Activated CD8-positive, alpha-beta memory T cell treated with anti-CD3 and anti-CD28 coated beads, Interleukin-2, amount 10 ng/mL, durations not matched to agents 7 days and 5 days (primary cell): ENCODE measurements around the gene NDUFV1. TPM values are rescaled to one million over a fixed set of nuclear protein-coding genes. Genes with fewer than 3 reads are reported as not detected.
"Not testable (repeated sequence)": the region's sequence is repeated elsewhere in the genome, so short reads cannot be mapped to it uniquely, and the experiment has no call there.

Experiments used
- ATAC-seq: fragments of 150-1000 bp; cut with Tn5 transposase; one replicate; pipeline ENCODE4 v1.10.0; 2021; ENCODE audit warnings: moderate library complexity
- CTCF ChIA-PET: fragments of 350-600 bp; sonication (Branson Sonifier 250); formaldehyde crosslinking; loops from one replicate; lab custom pipeline; 2021; ENCODE audit warnings: antibody characterized with exemption; lab: Charles Lee
- DNase-seq: peaks from one replicate; pipeline ENCODE4 v3.0.0-alpha.2; 2020
- H3K27ac Mint-ChIP-seq: one replicate; pipeline ENCODE4 v1.8.0; 2021; ENCODE audit warnings: mild to moderate bottlenecking, mixed read lengths
- H3K27me3 Mint-ChIP-seq: one replicate; pipeline ENCODE4 v1.8.0; 2021; ENCODE audit warnings: mixed read lengths
- H3K36me3 Mint-ChIP-seq: one replicate; pipeline ENCODE4 v1.8.0; 2021; ENCODE audit warnings: mild to moderate bottlenecking, mixed read lengths
- H3K4me1 Mint-ChIP-seq: one replicate; pipeline ENCODE4 v1.8.0; 2021; ENCODE audit warnings: mixed read lengths
- H3K4me3 Mint-ChIP-seq: one replicate; pipeline ENCODE4 v1.8.0; 2021; ENCODE audit warnings: mild to moderate bottlenecking, moderate library complexity, mixed read lengths
- H3K9me3 Mint-ChIP-seq: one replicate; pipeline ENCODE4 v1.8.0; 2022; ENCODE audit warnings: low read depth, mixed read lengths
- total RNA-seq, 2 experiments: library from RNA; stranded (reverse); gene quantifications; one replicate each; pipeline ENCODE4 v1.2.3, GENCODE V29; 2021

Gene NDUFV1
- total RNA-seq, 2 experiments from 2014 or later: 239 to 252 TPM

- H3K27ac Mint-ChIP-seq: no peak overlapping the region
- H3K36me3 Mint-ChIP-seq: no peaks in the 10 kb centered on the region
- DNase-seq (no peak), ATAC-seq (no peak)
- CTCF ChIA-PET: interaction anchor here (4.8 kb wide), 1 partner anchor 22 kb away, joined by 26 read pairs; no protein-coding TSS in a partner anchor
- H3K4me1 Mint-ChIP-seq: no peaks in the 10 kb centered on the region
- H3K9me3 Mint-ChIP-seq: no peaks in the 10 kb centered on the region
- peaks cover 4% of the 10 kb centered on the region for H3K27me3 Mint-ChIP-seq
- no peak overlapping the region for H3K4me3 Mint-ChIP-seq
Observed at GRCh38 chr11:67593565-67593905, 13.2 kb upstream of the NDUFV1 start.

- H3K36me3 Mint-ChIP-seq: no peaks in the 10 kb centered on the region
- no peak for DNase-seq
- H3K9me3 Mint-ChIP-seq: no peaks in the 10 kb centered on the region
- H3K27me3 Mint-ChIP-seq: peaks cover 6% of the 10 kb centered on the region
- no peak for ATAC-seq
- H3K27ac Mint-ChIP-seq: no peak overlapping the region
- CTCF ChIA-PET: interaction anchor here (1.3 to 4.8 kb wide), 3 partner anchors 11 to 65 kb away, joined by 4 to 26 read pairs (median 4); partner anchors contain the start of gene GSTP1
- peaks cover under 1% of the 10 kb centered on the region for H3K4me1 Mint-ChIP-seq
- H3K4me3 Mint-ChIP-seq: no peak overlapping the region
Observed at GRCh38 chr11:67594480-67594879, 12.3 kb upstream of the NDUFV1 start.

GRCh38 chr11:67596753-67597300, 9.9 kb upstream of the NDUFV1 start:
- peaks cover 21% of the 10 kb centered on the region for H3K4me1 Mint-ChIP-seq
- H3K9me3 Mint-ChIP-seq: no peaks in the 10 kb centered on the region
- H3K27ac Mint-ChIP-seq: no peak overlapping the region
- no peak for DNase-seq
- H3K36me3 Mint-ChIP-seq: no peaks in the 10 kb centered on the region
- H3K4me3 Mint-ChIP-seq: no peak overlapping the region
- CTCF ChIA-PET: interaction anchor here (1.5 to 4.8 kb wide), 2 partner anchors 13 to 18 kb away, joined by 9 to 26 read pairs; partner anchors contain the start of gene GSTP1
- no peak for ATAC-seq
- peaks cover 21% of the 10 kb centered on the region for H3K27me3 Mint-ChIP-seq

GRCh38 chr11:67597458-67597857, 9.3 kb upstream of the NDUFV1 start:
- CTCF ChIA-PET: interaction anchor here (1.3 to 1.5 kb wide), 2 partner anchors 14 to 15 kb away, joined by 3 to 9 read pairs; partner anchors contain the start of gene GSTP1
- H3K27me3 Mint-ChIP-seq: peaks cover 21% of the 10 kb centered on the region
- ATAC-seq, DNase-seq, H3K9me3 Mint-ChIP-seq, H3K36me3 Mint-ChIP-seq, H3K27ac Mint-ChIP-seq, H3K4me3 Mint-ChIP-seq: not testable (repeated sequence)
- peaks cover 21% of the 10 kb centered on the region for H3K4me1 Mint-ChIP-seq

- not testable (repeated sequence) for DNase-seq, H3K36me3 Mint-ChIP-seq, H3K4me3 Mint-ChIP-seq, H3K27ac Mint-ChIP-seq, H3K9me3 Mint-ChIP-seq, ATAC-seq
- Mint-ChIP-seq H3K4me1 (peaks cover 21% of the 10 kb centered on the region), H3K27me3 (peaks cover 25% of the 10 kb centered on the region)
- CTCF ChIA-PET: interaction anchor here (1.3 kb wide), 1 partner anchor 15 kb away, joined by 3 read pairs; no protein-coding TSS in a partner anchor
Observed at GRCh38 chr11:67597963-67598362, 8.8 kb upstream of the NDUFV1 start.

- CTCF ChIA-PET: interaction anchor here (1.0 to 3.3 kb wide), 2 partner anchors 15 to 21 kb away, joined by 3 to 16 read pairs; no protein-coding TSS in a partner anchor
- DNase-seq (no peak), ATAC-seq (no peak)
- Mint-ChIP-seq H3K27ac (no peak overlapping the region), H3K27me3 (peaks cover 25% of the 10 kb centered on the region), H3K9me3 (peaks cover 3% of the 10 kb centered on the region), H3K4me3 (no peak overlapping the region), H3K4me1 (peaks cover 21% of the 10 kb centered on the region), H3K36me3 (no peaks in the 10 kb centered on the region)
Observed at GRCh38 chr11:67599149-67599548, 7.6 kb upstream of the NDUFV1 start.

- DNase-seq: peak; percentile 63
- no peak overlapping the region for H3K4me3 Mint-ChIP-seq
- peak; percentile 61 for ATAC-seq
- peaks cover 25% of the 10 kb centered on the region for H3K27me3 Mint-ChIP-seq
- no peaks in the 10 kb centered on the region for H3K36me3 Mint-ChIP-seq
- H3K27ac Mint-ChIP-seq: peak overlapping the region; percentile 65
- CTCF ChIA-PET: interaction anchor here (0.9 to 3.3 kb wide), 3 partner anchors 8 to 199 kb away, joined by 3 to 16 read pairs (median 3); partner anchors contain the start of gene PPP1CA
- peaks cover 21% of the 10 kb centered on the region for H3K4me1 Mint-ChIP-seq
- peaks cover 3% of the 10 kb centered on the region for H3K9me3 Mint-ChIP-seq
Observed at GRCh38 chr11:67600324-67601029, 6.3 kb upstream of the NDUFV1 start.

GRCh38 chr11:67601098-67601497, 5.6 kb upstream of the NDUFV1 start:
- H3K27me3 Mint-ChIP-seq: peaks cover 25% of the 10 kb centered on the region
- H3K9me3 Mint-ChIP-seq: peaks cover 3% of the 10 kb centered on the region
- H3K27ac Mint-ChIP-seq: no peak overlapping the region
- CTCF ChIA-PET: interaction anchor here (0.9 to 3.3 kb wide), 4 partner anchors 9 to 200 kb away, joined by 3 to 16 read pairs (median 3); partner anchors contain the start of gene PPP1CA
- H3K4me3 Mint-ChIP-seq: no peak overlapping the region
- no peaks in the 10 kb centered on the region for H3K36me3 Mint-ChIP-seq
- ATAC-seq: no peak
- H3K4me1 Mint-ChIP-seq: peaks cover 24% of the 10 kb centered on the region
- DNase-seq: no peak

- CTCF ChIA-PET: interaction anchor here (0.6 to 2.3 kb wide), 2 partner anchors 10 to 122 kb away, joined by 3 to 8 read pairs; no protein-coding TSS in a partner anchor
- not testable (repeated sequence) for H3K4me3 Mint-ChIP-seq, H3K36me3 Mint-ChIP-seq, ATAC-seq, H3K27ac Mint-ChIP-seq, DNase-seq, H3K9me3 Mint-ChIP-seq
- H3K4me1 Mint-ChIP-seq: peaks cover 40% of the 10 kb centered on the region
- H3K27me3 Mint-ChIP-seq: peaks cover 22% of the 10 kb centered on the region
Observed at GRCh38 chr11:67604119-67604518, 2.6 kb upstream of the NDUFV1 start.

GRCh38 chr11:67604815-67605214, 1.9 kb upstream of the NDUFV1 start:
- CTCF ChIA-PET: interaction anchor here (2.3 kb wide), 1 partner anchor 10 kb away, joined by 8 read pairs; no protein-coding TSS in a partner anchor
- Mint-ChIP-seq H3K4me1 (peaks cover 36% of the 10 kb centered on the region), H3K4me3 (no peak overlapping the region)

GRCh38 chr11:67605231-67606011, 1.3 kb upstream of the NDUFV1 start:
- Mint-ChIP-seq H3K27ac (peak overlapping the region; percentile 73), H3K4me1 (peaks cover 30% of the 10 kb centered on the region)

More at GRCh38 chr11:67604815-67605214, 1.9 kb upstream of the NDUFV1 start:
- Mint-ChIP-seq H3K27ac (no peak overlapping the region), H3K27me3 (peaks cover 19% of the 10 kb centered on the region), H3K9me3 (peaks cover 3% of the 10 kb centered on the region), H3K36me3 (peaks cover 6% of the 10 kb centered on the region)
- DNase-seq: no peak
- ATAC-seq: no peak

GRCh38 chr11:67606093-67606491, 644 bp upstream of the NDUFV1 start:
- Mint-ChIP-seq H3K36me3 (peaks cover 9% of the 10 kb centered on the region), H3K27ac (peak overlapping the region; percentile 90), H3K9me3 (peaks cover 3% of the 10 kb centered on the region), H3K27me3 (peaks cover 7% of the 10 kb centered on the region), H3K4me1 (peaks cover 23% of the 10 kb centered on the region), H3K4me3 (peak overlapping the region; percentile 88)
- CTCF ChIA-PET: interaction anchor here (1.1 to 2.3 kb wide), 2 partner anchors 8 to 24 kb away, joined by 3 to 8 read pairs; partner anchors contain the start of gene NUDT8
- DNase-seq: no peak
- no peak for ATAC-seq

More at GRCh38 chr11:67605231-67606011, 1.3 kb upstream of the NDUFV1 start:
- Mint-ChIP-seq H3K9me3 (peaks cover 3% of the 10 kb centered on the region), H3K4me3 (peak overlapping the region; percentile 58), H3K27me3 (peaks cover 13% of the 10 kb centered on the region), H3K36me3 (peaks cover 6% of the 10 kb centered on the region)
- no peak for ATAC-seq
- CTCF ChIA-PET: interaction anchor here (1.1 to 2.3 kb wide), 2 partner anchors 9 to 24 kb away, joined by 3 to 8 read pairs; partner anchors contain the start of gene NUDT8
- no peak for DNase-seq
